OCI-LY1 (cell line): ENCODE results near the gene LYPLA2.

Source experiments
- CTCF ChIP-seq: fragments of 200-600 bp; sonication (generic), shearing (Covaris generic); IDR thresholded peaks from 2 replicates; pipeline ENCODE4 v1.5.1; 2017; ENCODE audit warnings: mild to moderate bottlenecking, antibody characterized with exemption, low read length, moderate library complexity, mixed read lengths
- EZH2 ChIP-seq: fragments of 200-600 bp; sonication (generic), shearing (Covaris generic); IDR thresholded peaks from 2 replicates; pipeline ENCODE4 v1.8.0; 2017; ENCODE audit warnings: borderline replicate concordance, mixed run types, mild to moderate bottlenecking, antibody characterized with exemption, low read length, moderate library complexity, mixed read lengths

- TF ChIP-seq CTCF (no peak), EZH2 (no peak)
Observed at GRCh38 chr1:23793018-23793781, 2.3 kb downstream of the LYPLA2 start.
